ENCODE results near the gene EIF3D. TPM values are rescaled to one million over a fixed set of nuclear protein-coding genes. Genes with fewer than 3 reads are reported as not detected.
A peak's percentile ranks its signal among the peaks of the same experiment; 100 is the strongest.

Gene EIF3D
- total and polyA plus RNA-seq, 9 of the 15 experiments (the other 6 are each of a cell fraction or from before 2014, with no cell fraction given) = 191 to 422 (median 279) TPM

DNA sequence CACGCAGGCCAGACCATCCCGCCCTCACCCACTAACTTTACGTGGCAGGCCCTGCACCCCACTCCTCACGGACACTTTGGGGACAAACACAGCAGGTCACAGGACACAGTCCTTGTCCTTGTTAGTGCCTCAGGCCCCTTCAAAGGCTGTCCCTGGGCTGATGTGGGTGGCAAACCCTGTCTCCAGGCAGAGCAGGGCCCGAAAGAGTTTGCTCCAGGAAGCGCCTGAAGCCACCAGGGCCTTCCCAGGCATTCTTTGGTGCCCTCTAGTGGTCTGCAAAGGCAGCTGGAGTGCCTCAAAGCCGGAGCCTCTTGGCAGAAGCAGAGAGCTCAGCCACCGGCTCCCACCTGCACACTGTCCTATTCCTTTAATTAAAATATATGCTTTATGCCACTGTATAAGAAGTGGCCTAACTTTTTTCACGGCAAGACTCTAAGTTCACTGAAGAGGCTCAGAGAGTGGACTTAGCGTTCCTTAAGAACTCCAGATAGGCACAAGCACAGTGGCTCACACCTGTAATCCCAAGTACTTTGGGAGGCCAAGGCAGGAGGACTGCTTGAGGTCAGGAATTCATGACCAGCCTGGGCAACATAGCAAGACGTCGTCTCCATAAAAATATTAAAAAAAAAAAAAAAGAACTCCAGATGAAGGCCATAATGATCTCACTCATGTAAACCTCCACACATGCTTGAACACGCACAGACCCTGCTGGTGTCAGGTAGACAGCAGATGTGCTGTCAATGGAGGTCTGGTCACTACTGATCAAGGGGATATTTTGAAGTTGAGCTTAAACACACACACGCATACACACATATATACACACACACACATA, 58.6 kb downstream of the EIF3D start (continued):
- TF ChIP-seq, protein P1, sequence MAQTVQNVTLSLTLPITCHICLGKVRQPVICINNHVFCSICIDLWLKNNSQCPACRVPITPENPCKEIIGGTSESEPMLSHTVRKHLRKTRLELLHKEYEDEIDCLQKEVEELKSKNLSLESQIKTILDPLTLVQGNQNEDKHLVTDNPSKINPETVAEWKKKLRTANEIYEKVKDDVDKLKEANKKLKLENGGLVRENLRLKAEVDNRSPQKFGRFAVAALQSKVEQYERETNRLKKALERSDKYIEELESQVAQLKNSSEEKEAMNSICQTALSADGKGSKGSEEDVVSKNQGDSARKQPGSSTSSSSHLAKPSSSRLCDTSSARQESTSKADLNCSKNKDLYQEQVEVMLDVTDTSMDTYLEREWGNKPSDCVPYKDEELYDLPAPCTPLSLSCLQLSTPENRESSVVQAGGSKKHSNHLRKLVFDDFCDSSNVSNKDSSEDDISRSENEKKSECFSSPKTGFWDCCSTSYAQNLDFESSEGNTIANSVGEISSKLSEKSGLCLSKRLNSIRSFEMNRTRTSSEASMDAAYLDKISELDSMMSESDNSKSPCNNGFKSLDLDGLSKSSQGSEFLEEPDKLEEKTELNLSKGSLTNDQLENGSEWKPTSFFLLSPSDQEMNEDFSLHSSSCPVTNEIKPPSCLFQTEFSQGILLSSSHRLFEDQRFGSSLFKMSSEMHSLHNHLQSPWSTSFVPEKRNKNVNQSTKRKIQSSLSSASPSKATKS (CRISPR knock-in tag; IDR thresholded peaks at IDR 0.05) = no peak
- TF ChIP-seq, protein P2, sequence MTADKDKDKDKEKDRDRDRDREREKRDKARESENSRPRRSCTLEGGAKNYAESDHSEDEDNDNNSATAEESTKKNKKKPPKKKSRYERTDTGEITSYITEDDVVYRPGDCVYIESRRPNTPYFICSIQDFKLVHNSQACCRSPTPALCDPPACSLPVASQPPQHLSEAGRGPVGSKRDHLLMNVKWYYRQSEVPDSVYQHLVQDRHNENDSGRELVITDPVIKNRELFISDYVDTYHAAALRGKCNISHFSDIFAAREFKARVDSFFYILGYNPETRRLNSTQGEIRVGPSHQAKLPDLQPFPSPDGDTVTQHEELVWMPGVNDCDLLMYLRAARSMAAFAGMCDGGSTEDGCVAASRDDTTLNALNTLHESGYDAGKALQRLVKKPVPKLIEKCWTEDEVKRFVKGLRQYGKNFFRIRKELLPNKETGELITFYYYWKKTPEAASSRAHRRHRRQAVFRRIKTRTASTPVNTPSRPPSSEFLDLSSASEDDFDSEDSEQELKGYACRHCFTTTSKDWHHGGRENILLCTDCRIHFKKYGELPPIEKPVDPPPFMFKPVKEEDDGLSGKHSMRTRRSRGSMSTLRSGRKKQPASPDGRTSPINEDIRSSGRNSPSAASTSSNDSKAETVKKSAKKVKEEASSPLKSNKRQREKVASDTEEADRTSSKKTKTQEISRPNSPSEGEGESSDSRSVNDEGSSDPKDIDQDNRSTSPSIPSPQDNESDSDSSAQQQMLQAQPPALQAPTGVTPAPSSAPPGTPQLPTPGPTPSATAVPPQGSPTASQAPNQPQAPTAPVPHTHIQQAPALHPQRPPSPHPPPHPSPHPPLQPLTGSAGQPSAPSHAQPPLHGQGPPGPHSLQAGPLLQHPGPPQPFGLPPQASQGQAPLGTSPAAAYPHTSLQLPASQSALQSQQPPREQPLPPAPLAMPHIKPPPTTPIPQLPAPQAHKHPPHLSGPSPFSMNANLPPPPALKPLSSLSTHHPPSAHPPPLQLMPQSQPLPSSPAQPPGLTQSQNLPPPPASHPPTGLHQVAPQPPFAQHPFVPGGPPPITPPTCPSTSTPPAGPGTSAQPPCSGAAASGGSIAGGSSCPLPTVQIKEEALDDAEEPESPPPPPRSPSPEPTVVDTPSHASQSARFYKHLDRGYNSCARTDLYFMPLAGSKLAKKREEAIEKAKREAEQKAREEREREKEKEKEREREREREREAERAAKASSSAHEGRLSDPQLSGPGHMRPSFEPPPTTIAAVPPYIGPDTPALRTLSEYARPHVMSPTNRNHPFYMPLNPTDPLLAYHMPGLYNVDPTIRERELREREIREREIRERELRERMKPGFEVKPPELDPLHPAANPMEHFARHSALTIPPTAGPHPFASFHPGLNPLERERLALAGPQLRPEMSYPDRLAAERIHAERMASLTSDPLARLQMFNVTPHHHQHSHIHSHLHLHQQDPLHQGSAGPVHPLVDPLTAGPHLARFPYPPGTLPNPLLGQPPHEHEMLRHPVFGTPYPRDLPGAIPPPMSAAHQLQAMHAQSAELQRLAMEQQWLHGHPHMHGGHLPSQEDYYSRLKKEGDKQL (CRISPR knock-in tag; IDR thresholded peaks at IDR 0.05; ENCODE audit: borderline replicate concordance) = no peak
- TF ChIP-seq CXXC5 (CRISPR knock-in tag; IDR thresholded peaks at IDR 0.05) (no peak), TCFL5 (CRISPR knock-in tag; conservative IDR thresholded peaks at IDR 0.05) (no peak), CBX5 (IDR thresholded peaks at IDR 0.05; ENCODE audit: borderline replicate concordance, low read depth) (no peak), SAFB2 (IDR thresholded peaks at IDR 0.05; ENCODE audit: borderline replicate concordance, low read depth, low read length, severe bottlenecking) (no peak), ZNF445 (CRISPR knock-in tag; IDR thresholded peaks at IDR 0.05; ENCODE audit: low read depth) (no peak), MEF2A (IDR thresholded peaks at IDR 0.05; ENCODE audit: control insufficient read depth, low read depth, low read length) (no peak)
- TF ChIP-seq, protein P3, sequence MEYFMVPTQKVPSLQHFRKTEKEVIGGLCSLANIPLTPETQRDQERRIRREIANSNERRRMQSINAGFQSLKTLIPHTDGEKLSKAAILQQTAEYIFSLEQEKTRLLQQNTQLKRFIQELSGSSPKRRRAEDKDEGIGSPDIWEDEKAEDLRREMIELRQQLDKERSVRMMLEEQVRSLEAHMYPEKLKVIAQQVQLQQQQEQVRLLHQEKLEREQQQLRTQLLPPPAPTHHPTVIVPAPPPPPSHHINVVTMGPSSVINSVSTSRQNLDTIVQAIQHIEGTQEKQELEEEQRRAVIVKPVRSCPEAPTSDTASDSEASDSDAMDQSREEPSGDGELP (CRISPR knock-in tag; IDR thresholded peaks at IDR 0.05; ENCODE audit: borderline replicate concordance) = peak; percentile 71; the same call in 1 of the 2 replicates
- TF ChIP-seq, protein P4, sequence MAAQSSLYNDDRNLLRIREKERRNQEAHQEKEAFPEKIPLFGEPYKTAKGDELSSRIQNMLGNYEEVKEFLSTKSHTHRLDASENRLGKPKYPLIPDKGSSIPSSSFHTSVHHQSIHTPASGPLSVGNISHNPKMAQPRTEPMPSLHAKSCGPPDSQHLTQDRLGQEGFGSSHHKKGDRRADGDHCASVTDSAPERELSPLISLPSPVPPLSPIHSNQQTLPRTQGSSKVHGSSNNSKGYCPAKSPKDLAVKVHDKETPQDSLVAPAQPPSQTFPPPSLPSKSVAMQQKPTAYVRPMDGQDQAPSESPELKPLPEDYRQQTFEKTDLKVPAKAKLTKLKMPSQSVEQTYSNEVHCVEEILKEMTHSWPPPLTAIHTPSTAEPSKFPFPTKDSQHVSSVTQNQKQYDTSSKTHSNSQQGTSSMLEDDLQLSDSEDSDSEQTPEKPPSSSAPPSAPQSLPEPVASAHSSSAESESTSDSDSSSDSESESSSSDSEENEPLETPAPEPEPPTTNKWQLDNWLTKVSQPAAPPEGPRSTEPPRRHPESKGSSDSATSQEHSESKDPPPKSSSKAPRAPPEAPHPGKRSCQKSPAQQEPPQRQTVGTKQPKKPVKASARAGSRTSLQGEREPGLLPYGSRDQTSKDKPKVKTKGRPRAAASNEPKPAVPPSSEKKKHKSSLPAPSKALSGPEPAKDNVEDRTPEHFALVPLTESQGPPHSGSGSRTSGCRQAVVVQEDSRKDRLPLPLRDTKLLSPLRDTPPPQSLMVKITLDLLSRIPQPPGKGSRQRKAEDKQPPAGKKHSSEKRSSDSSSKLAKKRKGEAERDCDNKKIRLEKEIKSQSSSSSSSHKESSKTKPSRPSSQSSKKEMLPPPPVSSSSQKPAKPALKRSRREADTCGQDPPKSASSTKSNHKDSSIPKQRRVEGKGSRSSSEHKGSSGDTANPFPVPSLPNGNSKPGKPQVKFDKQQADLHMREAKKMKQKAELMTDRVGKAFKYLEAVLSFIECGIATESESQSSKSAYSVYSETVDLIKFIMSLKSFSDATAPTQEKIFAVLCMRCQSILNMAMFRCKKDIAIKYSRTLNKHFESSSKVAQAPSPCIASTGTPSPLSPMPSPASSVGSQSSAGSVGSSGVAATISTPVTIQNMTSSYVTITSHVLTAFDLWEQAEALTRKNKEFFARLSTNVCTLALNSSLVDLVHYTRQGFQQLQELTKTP (IDR thresholded peaks at IDR 0.05; ENCODE audit: low read depth in 1 of 2, partially characterized antibody in 2 of 2) = no peak

Measured in K562 (cell line).